ENCODE results near the gene RPH3AL. TPM values are rescaled to one million over a fixed set of nuclear protein-coding genes. Genes with fewer than 3 reads are reported as not detected.

The RPH3AL gene
- total and polyA plus RNA-seq, 2 of the 8 experiments (the other 6 are each of a cell fraction or from before 2014, with no cell fraction given) = 5.6 to 5.8 TPM

DNA sequence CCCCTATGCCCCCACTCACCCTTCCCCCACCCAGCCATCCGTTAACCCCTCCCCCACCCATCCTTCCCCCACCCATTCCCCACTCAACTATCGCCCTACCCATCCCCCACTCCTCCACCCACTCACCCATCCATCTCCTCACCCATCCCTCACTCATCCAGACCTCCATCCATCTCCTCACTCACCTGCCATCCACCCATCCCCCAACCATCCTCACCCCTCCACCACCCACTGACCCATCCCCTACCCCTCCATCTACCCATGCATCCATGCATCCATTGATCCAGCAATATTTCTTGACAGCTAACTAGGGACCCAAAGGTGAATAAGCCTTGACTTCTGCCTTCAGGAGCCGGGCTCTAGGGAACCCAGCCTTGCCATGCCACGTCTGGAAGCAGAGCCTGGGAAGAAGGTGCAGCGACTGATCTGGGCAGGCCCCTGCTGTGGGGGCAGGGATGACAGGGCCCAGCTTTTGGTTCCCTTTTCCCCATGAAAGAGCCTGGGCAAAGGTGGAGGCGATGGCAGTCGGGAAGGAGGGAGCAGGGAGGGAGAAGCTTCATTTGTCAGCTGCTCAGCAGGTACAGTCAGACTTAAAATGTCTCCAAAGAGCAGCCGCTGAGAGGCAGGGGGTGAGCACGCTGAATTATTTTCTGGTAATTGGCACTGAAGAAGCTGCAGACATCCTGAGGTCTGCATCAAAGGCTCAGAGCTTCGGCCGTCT lies 148.0 kb downstream of the RPH3AL start:
- Histone ChIP-seq H2BK20ac (ENCODE audit: low read length) (no peak overlapping the region), H3K23ac (ENCODE audit: insufficient read length) (no peak overlapping the region), H2BK15ac (ENCODE audit: low read length) (no peak overlapping the region), H2BK120ac (replicated peaks; ENCODE audit: low read depth, low read length) (no peak overlapping the region), H4K8ac (ENCODE audit: extremely low read depth, insufficient read depth, low read length) (no peak overlapping the region), H3K36me3 (ENCODE audit: control insufficient read depth in 2 of 4, insufficient read depth in 4 of 4, low read length in 3 of 4) (no peaks in the 10 kb centered on the region), H2AK5ac (ENCODE audit: low read depth, low read length) (no peak overlapping the region), H3K4ac (replicated peaks; ENCODE audit: insufficient read length, low read depth, low read length) (no peak overlapping the region), H2AFZ (ENCODE audit: low read length) (no peak overlapping the region), H3K79me1 (ENCODE audit: low read depth, low read length) (no peaks in the 10 kb centered on the region; the same call in 1 of the 2 replicates), H3K18ac (ENCODE audit: extremely low read depth, low read length) (no peak overlapping the region), H3K4me2 (ENCODE audit: insufficient read depth in 1 of 2, low read depth in 2 of 2, low read length in 2 of 2) (no peak overlapping the region), H4K91ac (replicated peaks; ENCODE audit: insufficient read length, low read length) (no peak overlapping the region), H3K9me3 (ENCODE audit: insufficient read depth in 2 of 2, low read depth in 1 of 2, low read length in 1 of 2) (peaks cover 4 to 9% of the 10 kb centered on the region in 2 experiments; a peak in 2 of 4 replicates), H3K23me2 (ENCODE audit: low read depth, low read length) (no peaks in the 10 kb centered on the region), H3K14ac (ENCODE audit: insufficient read length) (no peak overlapping the region), H3K9ac (replicated peaks in 1 of 4; ENCODE audit: extremely low read depth in 1 of 4, low read depth in 3 of 4, low read length in 3 of 4) (no peak overlapping the region), H4K20me1 (replicated peaks in 1 of 2; ENCODE audit: control insufficient read depth in 1 of 2, insufficient read depth in 2 of 2, low read length in 2 of 2) (no peaks in the 10 kb centered on the region), H2BK12ac (ENCODE audit: low read depth, low read length) (no peak overlapping the region), H3K79me2 (ENCODE audit: control insufficient read depth in 1 of 2, insufficient read depth in 2 of 2, low read length in 2 of 2) (no peaks in the 10 kb centered on the region), H3K56ac (replicated peaks; ENCODE audit: insufficient read length, low read depth, low read length) (no peak overlapping the region), H3K27ac (ENCODE audit: low read depth, low read length) (no peak overlapping the region), H3K27me3 (replicated peaks in 1 of 4; ENCODE audit: control insufficient read depth in 3 of 4, extremely low read depth in 1 of 4, insufficient read depth in 3 of 4, low read length in 3 of 4) (peaks cover 0 to 7% (median 4%) of the 10 kb centered on the region in 4 experiments; a peak in 3 of 7 replicates), H4K5ac (ENCODE audit: insufficient read length, low read depth, low read length) (no peak overlapping the region), H3K4me3 (ENCODE audit: extremely low read depth in 1 of 4, insufficient read depth in 2 of 4, low read depth in 3 of 4, low read length in 4 of 4) (no peak overlapping the region), H2BK5ac (ENCODE audit: low read depth, low read length) (no peak overlapping the region), H3K4me1 (replicated peaks in 1 of 4; ENCODE audit: control insufficient read depth in 3 of 4, insufficient read depth in 4 of 4, low read length in 3 of 4) (peaks cover 0 to 17% (median 8%) of the 10 kb centered on the region in 4 experiments; a peak in 6 of 7 replicates)
- POLR2A ChIA-PET (ENCODE audit: partially characterized antibody) = interaction anchor here (3.0 kb wide), 1 partner anchor 87 kb away, joined by 8 read pairs; no protein-coding TSS in a partner anchor
- 81 to 100% methylated on average over 2 to 8 of the region's 11 CpGs for WGBS, 2 experiments (ENCODE audit: extremely low coverage in 1 of 2, insufficient coverage in 1 of 2, insufficient read length in 1 of 2, insufficient replicate concordance in 2 of 2, low coverage in 1 of 2, low lambda C conversion rate in 2 of 2, missing lambda C conversion rate in 1 of 2)
- FAIRE-seq = no peak
- no peak for TF ChIP-seq CBX5 (IDR thresholded peaks at IDR 0.05; ENCODE audit: low read depth, low read length)
- no peak for TF ChIP-seq PHF8 (conservative IDR thresholded peaks at IDR 0.05; ENCODE audit: low read depth, low read length)
- TF ChIP-seq CREB1 (IDR thresholded peaks at IDR 0.05) = no peak
- no peak for TF ChIP-seq BCL11A (IDR thresholded peaks at IDR 0.05; ENCODE audit: low read depth in 2 of 2, low read length in 2 of 2)
- TF ChIP-seq POU5F1 (IDR thresholded peaks at IDR 0.05; ENCODE audit: low read depth, low read length) = no peak
- TF ChIP-seq, protein P1, sequence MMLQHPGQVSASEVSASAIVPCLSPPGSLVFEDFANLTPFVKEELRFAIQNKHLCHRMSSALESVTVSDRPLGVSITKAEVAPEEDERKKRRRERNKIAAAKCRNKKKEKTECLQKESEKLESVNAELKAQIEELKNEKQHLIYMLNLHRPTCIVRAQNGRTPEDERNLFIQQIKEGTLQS (IDR thresholded peaks at IDR 0.05; ENCODE audit: insufficient read depth, low read depth, low read length) = no peak
- no peak for TF ChIP-seq POLR2A (IDR thresholded peaks at IDR 0.05; ENCODE audit: control extremely low read depth in 1 of 2, low read depth in 2 of 2, low read length in 2 of 2)
- no peak for TF ChIP-seq JUN (IDR thresholded peaks at IDR 0.05; ENCODE audit: low read depth, low read length)
- no peak for TF ChIP-seq MAFK (IDR thresholded peaks at IDR 0.05; ENCODE audit: low read depth, low read length)
- no peak for TF ChIP-seq RBBP5 (IDR thresholded peaks at IDR 0.05; ENCODE audit: borderline replicate concordance, low read depth, low read length)
- TF ChIP-seq FOSL1 (IDR thresholded peaks at IDR 0.05; ENCODE audit: insufficient read depth, low read depth, low read length) = no peak
- no peak for TF ChIP-seq HDAC6 (IDR thresholded peaks at IDR 0.05; ENCODE audit: low read depth, low read length)
- TF ChIP-seq SUZ12 (IDR thresholded peaks at IDR 0.05; ENCODE audit: low read length) = no peak
- DNase-seq (ENCODE audit: low read depth in 1 of 2, low spot score in 2 of 2) = no peak
- CTCF ChIA-PET (ENCODE audit: partially characterized antibody) = no interaction called here

Data from H1 (cell line).